ENCODE data around the gene HFM1.
A peak's percentile ranks its signal among the peaks of the same experiment; 100 is the strongest.
"Not testable (repeated sequence)": the region's sequence is repeated elsewhere in the genome, so short reads cannot be mapped to it uniquely, and the experiment has no call there.

HFM1 gene

DNA sequence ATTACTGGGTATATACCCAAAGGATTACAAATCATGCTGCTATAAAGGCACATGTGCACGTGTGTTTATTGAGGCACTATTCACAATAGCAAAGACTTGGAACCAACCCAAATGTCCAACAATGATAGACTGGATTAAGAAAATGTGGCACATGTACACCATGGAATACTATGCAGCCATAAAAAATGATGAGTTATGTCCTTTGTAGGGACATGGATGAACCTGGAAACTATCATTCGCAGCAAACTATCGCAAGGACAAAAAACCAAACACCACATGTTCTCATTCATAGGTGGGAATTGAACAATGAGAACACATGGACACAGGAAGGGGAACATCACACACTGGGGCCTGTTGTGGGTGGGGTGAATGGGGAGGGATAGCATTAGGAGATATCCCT is 32.4 kb downstream of the HFM1 start:
- DNase-seq, result not testable (repeated sequence)

DNA sequence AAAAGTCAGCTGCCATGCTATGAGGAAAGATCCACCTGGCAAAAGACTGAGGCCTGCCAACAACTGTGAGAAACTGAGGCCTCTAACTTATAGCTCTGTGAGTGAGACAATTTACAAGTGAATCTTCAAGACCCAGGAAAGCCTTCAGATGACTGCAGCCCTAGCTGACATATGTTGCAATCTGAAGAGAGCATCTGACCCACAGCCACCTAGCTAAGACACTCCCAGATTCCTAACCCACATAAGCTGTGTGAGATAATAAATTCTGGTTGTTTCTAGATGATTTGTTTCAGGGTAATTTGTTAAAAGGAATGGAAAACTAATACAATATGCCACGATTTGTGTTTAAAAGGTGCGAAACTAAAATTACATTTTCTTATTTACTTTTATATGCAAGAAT is 55.1 kb downstream of the HFM1 start:
- DNase-seq, result no peak

DNA sequence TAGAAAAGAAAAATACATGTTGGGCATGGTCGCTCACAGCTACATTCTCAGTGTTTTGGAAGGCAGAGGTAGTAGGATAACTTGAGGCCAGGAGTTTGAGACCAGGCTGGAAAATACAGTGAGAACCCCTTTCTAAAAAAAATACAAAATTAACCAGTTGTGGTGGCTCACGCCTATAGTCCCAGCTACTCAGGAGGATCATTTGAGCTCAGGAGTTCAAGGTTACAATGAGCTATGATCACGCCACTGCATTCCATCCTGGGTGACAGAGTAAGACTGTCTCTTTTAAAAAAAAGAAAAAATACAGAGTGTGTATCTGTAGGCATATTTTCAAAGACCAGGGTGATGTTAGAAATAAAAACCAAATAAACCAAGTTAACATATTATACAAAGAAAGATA is 57.8 kb downstream of the HFM1 start:
- no peak for DNase-seq

DNA sequence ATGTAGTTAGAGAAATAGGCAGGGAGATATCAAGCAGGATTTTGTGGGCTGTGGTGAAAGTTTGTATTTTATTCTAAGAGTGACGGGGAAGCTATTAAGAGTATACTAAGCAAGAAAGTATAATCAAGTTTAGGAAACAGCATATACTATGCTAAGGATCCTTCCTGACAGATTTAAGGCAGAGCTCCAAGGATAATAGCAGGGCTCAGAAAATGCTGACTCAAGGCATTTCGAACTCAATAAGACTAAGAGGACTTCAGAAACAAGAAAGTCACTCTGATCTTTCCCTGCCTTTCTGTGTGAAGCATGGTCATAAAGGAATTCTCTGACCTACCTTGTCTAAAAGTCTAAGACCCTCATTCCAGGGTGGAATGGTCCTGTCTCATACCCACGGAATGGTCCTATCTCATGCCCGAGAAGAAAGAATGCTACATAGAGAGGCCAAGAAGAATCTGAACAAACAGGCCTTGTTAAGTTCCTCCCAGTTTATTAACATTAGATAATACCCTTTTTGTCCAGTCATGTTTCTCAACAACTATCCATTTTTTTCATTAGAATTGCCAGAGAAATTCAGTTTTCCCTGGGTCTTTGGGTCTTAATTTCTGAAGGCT is 59.1 kb downstream of the HFM1 start:
- DNase-seq, result no peak

DNA sequence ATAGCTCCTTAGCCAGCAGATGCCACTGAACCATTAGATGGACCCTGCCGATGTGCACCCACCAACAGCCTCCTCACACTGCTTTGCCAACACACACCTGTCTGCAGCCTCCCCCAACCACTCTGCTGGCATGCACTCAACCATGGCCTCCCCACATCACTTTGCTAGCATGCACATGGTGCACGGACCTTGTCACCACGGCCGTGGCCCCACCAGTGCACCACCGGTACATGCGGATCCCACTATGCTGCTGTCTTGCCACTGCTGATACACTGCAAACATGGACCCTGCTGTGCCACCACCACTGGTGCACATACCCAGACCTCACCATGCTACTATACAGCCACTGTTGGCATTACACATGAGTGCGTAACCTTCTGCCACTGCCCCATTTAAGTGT is 66.1 kb downstream of the HFM1 start:
- DNase-seq, result no peak

DNA sequence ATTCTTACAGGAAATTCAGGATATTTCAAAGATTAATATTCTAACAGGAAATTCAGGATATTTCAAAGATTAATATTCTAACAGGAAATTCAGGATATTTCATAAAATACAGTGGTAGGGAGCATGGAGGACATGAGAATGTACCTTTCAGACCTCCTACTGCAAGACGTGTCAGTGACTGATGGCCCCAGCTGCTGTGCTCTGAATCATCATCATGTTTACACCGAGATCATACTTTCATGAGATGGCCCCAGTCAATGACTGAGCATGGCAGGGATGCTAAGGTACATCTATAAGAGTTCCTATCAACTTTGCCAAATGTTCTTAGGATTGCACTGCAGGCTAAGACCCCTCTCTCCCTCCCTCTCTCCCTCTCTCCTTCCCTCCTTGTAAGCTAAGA is 69.0 kb downstream of the HFM1 start:
- DNase-seq, result no peak

DNA sequence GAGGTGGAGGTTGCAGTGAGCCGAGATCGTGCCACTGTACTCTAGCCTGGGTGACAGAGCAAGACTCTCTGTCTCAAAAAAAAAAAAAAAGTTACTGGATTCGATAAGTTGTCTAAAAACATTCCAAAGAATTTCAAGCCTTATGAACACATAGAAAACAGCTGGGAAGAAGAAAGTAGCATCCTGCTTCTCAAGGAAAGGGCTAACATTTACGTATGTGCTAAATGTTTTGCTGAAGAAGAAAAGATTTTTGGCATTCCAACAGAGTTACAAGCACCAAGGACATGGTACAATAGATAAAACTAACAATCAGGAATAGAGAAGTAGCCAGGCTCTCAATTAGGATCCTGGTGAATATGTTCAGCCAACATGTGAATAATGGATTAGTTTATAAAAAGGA is 69.8 kb downstream of the HFM1 start:
- no peak for DNase-seq

DNA sequence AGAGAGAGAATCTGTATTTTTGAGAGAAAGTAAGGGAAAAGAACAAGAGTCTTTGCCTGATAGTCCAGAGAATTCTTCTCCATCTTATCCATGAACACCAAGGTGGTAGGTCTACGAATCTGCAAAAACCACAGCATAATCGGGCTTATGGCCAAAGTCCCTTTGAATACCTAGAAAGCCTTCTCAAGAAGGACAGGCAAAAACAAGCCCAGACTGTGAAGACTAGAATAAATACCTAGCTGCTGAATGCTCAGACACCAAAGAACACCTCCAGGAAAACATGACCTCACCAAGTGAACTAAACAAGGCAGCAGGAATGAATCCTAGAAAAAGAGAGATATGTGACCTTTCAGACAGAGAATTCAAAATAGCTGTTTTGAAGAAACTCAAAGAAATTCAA is 79.2 kb downstream of the HFM1 start:
- no peak for DNase-seq

DNA sequence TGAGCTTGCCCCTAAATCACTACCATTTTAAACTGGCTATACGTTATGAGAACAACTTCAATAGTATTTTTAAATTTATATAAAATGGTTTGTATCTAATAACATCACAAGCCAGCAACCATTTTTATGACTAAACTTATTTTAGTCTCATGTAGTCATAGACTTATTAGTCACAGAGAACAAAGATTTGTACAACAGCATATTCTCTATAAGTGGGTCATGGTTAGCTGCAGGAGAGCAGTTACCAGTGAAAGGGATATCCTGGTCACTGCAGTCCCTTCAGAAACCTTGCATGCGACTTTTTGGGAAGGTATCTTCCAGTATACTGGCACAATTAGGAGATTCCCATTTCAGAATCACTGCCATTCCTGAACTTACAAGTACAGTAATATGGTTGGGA is 90.0 kb downstream of the HFM1 start:
- no peak for DNase-seq

DNA sequence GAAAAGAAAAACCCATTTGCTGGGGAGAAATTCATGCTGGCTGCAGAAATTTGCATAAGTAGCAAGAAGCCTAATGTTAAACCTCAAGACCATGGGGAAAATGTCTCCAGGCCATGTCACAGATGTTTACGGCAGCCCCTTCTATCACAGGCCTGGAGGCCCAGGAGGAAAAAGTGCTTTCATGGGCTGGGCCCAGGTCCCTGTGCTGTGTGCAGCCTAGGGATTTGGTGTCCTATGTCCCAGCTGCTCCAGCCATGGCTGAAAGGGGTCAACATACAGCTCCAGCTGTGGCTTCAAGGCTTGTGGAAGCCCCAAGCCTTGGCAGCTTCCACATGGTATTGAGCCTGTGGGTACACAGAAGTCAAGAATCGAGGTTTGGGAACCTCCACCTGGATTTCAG is 93.0 kb downstream of the HFM1 start:
- DNase-seq, result no peak

DNA sequence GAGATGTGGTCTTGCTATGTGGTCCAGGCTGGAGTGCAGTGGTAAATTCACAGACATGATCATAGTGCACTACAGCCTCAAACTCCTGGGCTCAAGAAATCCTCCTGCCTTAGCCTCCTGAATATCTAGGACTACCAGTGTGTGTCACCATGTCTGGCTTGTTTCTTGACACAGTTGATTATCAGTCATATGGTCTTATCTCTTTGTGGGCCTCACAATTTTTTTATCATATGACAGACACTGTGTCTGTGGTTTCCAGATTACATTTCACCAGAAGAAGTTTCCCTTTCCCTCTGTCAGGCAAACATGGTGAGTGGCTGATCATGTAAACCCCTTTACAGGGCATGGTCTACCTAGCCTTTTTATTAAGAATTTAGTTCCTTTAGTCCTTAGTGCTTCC is 96.1 kb downstream of the HFM1 start:
- DNase-seq, result no peak

DNA sequence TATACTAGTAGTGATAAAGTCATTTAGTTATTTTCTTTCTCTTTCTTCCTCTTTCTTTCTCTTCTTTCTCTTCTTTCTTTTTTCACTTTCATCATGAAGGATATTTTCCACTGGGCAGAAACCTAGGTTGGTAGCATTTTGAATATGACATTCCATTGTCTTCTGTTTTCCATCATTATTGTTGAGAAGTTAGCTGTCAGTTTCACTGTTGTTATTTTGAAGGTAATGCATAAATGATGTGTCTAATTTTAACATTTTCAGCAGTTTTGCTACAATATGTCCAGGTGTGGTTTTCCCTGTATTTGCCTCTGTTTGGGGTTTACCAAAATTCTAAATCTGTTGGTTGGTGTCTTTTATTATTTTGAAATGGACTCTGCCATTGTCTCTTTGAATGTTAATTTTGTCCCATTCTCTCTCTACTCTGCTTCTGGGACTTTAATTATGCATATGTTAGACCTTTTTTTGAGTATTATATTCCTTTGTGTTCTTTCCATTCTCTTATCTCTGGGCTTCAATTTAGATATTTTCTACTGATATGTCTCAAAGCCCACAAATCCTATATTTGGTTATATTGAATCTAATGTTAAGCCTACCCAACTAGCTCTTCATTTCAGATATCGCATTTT is 96.7 kb downstream of the HFM1 start:
- no peak for DNase-seq

DNA sequence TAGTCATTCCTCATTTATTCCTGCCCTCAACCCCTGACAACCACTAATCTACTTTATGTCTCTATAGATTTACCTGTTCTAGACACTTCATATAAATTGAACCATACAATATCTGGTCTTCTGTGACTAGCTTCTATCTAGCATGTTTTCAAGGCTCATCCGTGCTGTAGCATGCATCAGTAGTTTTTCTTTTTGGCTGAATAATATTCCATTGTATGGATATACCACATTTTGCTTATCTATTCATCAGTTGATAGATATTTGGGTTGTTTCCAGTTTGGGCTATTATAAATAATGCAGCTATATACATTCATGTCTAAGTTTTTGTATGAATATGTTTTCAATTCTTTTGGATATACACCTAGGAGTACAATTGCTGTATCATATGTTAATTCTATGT is 101.5 kb downstream of the HFM1 start:
- no peak for DNase-seq

DNA sequence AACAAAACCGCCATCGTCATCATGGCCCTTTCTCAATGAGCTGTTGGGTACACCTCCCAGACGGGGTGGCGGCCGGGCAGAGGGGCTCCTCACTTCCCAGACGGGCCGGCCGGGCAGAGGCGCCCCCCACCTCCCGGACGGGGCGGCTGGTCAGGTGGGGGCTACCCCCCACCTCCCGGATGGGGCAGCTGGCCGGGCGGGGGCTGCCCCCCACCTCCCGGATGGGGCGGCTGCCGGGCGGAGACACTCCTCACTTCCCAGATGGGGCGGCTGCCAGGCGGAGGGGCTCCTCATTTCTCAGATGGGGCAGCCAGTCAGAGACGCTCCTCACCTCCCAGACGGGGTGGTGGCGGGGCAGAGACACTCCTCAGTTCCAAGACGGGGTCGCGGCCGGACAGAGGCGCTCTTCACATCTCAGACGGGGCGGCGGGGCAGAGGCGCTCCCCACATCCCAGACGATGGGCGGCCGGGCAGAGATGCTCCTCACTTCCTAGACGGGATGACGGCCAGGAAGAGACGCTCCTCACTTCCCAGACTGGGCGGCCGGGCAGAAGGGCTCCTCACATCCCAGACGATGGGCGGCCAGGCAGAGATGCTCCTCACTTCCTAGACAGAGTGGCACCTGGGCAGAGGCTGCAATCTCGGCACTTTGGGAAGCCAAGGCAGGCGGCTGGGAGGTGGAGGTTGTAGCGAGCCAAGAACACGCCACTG is 115.6 kb downstream of the HFM1 start:
- not testable (repeated sequence) for DNase-seq

DNA sequence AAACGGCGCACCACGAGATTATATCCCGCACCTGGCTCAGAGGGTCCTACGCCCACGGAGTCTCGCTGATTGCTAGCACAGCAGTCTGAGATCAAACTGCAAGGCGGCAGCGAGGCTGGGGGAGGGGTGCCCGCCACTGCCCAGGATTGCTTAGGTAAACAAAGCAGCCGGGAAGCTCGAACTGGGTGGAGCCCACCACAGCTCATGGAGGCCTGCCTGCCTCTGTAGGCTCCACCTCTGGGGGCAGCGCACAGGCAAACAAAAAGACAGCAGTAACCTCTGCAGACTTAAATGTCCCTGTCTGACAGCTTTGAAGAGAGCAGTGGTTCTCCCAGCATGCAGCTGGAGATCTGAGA is 117.7 kb downstream of the HFM1 start:
- peak; percentile 50 for DNase-seq

DNA sequence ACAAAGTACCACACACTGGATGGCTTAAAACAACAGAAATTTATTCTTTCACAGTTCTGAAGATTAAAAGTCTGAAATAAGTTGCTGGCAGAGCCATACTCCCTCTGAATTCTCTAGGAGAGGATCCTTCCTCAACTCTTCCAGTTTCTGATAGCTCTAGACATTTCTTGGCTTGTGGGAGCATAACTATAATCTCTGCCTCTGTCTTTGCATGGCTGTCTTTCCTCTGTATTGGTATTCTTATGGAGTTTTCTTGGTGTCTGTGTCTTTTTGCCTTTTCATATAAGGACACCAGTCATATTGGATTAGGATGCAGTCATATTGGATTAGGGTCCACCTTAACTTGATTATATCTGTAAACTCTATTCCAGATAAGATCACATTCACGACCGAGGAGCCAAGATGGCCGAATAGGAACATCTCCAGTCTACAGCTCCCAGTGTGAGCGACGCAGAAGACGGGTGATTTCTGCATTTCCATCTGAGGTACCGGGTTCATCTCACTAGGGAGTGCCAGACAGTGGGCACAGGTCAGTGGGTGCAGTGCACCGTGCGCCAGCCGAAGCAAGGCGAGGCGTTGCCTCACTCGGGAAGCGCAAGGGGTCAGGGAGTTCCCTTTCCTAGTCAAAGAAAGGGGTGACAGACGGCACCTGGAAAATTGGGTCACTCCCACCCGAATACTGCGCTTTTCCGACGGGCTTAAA is 118.2 kb downstream of the HFM1 start:
- DNase-seq, result peak; percentile 32

DNA sequence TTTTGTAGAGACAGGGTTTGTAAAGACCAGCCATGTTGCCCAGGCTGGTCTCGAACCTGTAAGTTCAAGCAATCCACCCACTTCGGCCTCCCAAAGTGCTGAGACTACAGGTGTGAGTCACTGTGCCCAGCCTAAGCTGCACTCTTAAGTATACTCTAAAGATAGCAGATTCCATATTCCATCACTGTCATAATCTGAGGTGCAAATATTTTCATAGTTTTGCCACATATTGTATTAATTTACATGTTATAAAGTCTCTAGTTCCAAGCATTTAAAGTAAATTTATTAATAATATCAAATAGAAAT is 121.3 kb downstream of the HFM1 start:
- DNase-seq, result peak; percentile 4

DNA sequence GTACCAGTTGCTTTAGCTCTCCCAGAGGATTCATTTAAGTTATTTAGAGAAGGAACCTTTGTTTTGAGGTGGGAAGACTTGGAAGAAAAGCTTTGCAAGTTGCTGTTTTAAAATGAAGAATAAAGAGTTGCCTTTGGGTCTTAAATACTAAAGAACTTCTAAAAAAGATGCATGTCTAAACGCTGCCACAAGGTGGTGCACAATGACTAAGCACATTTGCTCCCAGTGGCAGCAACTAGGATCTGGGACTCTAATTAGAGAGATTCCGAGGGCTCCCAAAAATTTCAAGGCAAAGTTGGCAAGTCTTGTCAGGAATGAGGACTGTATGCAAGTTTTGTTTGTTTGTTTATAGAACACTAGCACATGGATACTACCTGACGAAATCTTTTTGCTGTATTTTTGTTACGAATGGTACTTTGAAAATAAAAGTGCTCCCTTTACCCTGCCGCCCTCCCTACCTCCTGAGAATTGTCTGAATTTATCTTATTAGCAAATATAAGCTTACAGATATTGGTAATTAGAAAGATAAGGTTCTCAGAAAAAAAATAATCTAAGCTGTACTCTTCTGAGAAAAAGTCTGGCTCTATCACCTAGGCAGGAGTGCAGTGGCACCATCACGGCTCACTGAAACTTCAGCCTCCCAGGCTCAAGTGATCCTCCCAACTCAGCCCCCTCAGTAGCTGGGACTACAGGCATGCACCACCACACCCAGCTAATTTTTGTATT is 121.8 kb downstream of the HFM1 start:
- DNase-seq, result peak; percentile 65

DNA sequence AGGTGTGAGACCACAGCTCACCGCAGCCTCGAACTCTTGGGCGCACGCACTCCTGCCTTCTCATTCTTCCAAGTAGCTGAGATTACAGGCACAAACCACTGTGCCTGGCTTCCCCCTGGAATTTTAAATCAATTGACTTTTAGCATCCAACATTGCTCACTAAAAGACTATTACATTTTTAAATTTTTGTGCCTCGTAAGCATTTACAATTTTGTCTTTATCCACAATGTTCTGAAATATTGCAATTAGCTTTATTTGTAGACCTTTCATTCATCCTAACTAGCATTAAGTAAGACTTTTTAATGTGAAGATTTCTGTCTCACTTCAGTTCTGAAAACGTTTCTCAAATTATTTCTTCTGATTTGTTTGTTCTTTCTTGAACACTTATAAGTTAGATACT is 122.9 kb downstream of the HFM1 start:
- DNase-seq, result no peak

DNA sequence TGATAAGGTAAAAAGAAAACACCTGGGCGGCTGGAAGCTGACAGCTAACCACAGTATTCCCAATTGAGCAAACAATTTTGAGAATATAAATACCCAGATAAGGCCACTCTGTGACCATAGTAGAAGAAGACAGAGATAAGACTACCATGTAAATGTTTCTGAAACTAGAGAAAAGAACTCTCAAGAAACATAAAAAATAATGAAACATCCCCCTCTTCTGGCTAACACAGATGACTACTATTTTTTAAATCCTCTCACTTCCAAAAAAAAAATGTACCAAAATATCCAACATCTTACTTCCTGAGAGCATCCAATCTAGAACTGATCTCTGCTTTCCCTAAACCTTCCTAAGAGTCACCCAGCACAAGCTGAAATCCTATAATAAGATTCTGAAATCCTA is 125.9 kb downstream of the HFM1 start:
- peak; percentile 27 for DNase-seq

DNA sequence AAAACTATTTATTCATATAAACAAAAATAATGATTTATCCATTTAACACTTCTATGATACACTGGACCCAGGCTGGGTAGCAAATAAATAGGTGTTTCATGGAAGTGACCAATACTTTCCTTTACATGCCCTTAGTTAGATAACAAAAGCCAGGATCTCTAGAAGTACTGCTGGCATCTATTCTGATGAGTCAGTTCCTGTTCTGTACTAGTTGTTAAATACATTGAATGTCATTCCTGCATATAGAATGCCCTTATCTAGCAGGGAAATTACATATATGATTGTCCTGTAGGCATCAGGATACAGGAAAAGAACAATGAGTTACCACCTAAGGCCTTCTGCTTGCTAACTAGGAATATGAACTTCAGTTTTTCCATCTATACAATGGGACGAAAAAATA is 130.8 kb downstream of the HFM1 start:
- DNase-seq, result no peak

DNA sequence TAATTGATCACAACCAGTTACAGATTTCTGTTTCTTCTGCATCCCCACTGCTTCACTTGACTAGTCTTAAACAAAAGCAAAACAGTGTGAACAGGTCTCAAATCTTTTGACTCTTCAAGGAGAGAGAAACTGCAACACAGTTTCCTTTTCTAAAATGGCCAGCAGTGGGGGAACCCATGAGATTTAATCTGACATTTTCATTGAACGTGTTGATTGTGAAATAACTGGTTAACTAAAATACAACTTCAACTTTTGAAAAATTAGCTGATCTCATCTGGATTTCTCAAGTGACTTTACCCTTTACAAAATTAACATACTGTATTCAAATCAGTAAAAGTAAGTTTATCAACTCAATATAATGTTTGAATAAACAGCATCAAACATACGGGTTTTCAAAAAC is 143.0 kb downstream of the HFM1 start:
- no peak for DNase-seq

DNA sequence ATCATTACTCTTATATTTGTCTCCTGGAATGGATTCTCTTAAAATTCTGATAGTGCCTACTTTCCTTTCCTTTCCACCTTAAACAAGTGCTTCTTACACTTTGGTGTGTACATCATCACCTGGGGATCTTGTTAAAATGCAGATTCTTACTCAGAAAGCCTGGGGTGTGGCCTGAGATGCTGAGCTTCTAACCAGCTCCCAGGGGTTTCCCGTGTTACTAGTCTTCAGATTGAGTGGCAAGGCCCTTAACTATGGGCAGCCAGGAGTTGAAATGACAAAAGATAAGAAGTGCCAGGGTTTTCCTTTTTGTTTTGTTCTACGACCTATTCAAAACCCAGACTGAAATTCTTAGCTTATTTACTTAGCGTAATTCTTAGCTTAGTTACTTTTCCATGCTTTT is 159.2 kb downstream of the HFM1 start:
- DNase-seq, result no peak

DNA sequence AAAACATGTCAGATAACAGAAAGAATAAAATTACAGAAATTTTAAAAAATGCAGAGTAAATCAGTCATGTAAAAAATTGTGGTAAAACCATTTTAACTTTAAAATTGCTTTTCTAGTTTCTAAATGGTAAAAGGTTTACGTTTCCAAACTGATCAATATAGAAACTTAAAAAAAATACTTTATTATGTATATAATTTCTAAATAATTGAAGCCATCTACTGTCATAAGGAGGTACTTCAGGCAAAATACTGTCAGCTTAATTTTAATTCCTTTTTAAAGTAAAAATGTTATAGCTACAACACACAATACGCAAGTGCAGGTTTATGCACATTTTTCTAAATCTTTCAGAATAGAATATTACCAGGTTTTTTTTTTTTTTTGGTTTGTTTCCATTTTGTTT is 159.9 kb downstream of the HFM1 start:
- DNase-seq, result no peak

Measured in NCI-H69 (cell line).